A549 (cell line): ENCODE results near the gene SBF2. TPM values are rescaled to one million over a fixed set of nuclear protein-coding genes. Genes with fewer than 3 reads are reported as not detected.

Experiments
- ATAC-seq, 2 experiments: fragments of 200-7000 bp in 1 of 2; fragments of >200 bp in 1 of 2; cut with Nextera tagmentation in 1 of 2; cut with Tn5 transposase in 1 of 2; 3 replicates each; pipeline versions ENCODE4 v1.8.0 to v1.9.1; 2018 to 2020; ENCODE audit warnings: mild to moderate bottlenecking in 1 of 2, moderate library complexity in 1 of 2
- CTCF ChIA-PET: fragments of 300-600 bp; sonication (Branson Sonifier 250); formaldehyde crosslinking; extraction: SDS; loops from one replicate; lab custom pipeline; 2021; ENCODE audit warnings: antibody characterized with exemption, inconsistent platforms; lab: Yijun Ruan, JAX
- POLR2A ChIA-PET: fragments of 350-600 bp; formaldehyde crosslinking; extraction: SDS; loops from one replicate; lab custom pipeline; 2021; ENCODE audit warnings: antibody characterized with exemption, inconsistent platforms; lab: Yijun Ruan, JAX
- DNase-seq, 2 experiments: peaks; one replicate each; pipeline versions ENCODE4 v3.0.0 to v3.0.0-alpha.2; 2011 to 2016; ENCODE audit warnings: low read depth in 1 of 2, low spot score in 1 of 2
- FAIRE-seq: peaks from 2 replicates; lab custom pipeline; 2011; peaks lifted over from hg19 to GRCh38; lab: Jason Lieb, UNC
- H3K27ac ChIP-seq, 2 experiments: fragments of >200 bp; sonication (Bioruptor Twin); formaldehyde crosslinking; 3 replicates each; pipeline ENCODE4 v1.5.1; 2016 to 2017
- H3K4me1 ChIP-seq: fragments of >200 bp; sonication (Bioruptor Twin); formaldehyde crosslinking; 3 replicates; pipeline ENCODE4 v1.6.1; 2016
- H3K4me2 ChIP-seq: fragments of >200 bp; sonication (Bioruptor Twin); formaldehyde crosslinking; 3 replicates; pipeline ENCODE4 v1.6.1; 2016
- H3K4me3 ChIP-seq: fragments of >200 bp; sonication (Bioruptor Twin); formaldehyde crosslinking; 3 replicates; pipeline ENCODE4 v1.5.1; 2016
- H3K9me3 ChIP-seq: fragments of >200 bp; sonication (Bioruptor Twin); formaldehyde crosslinking; 3 replicates; pipeline ENCODE4 v1.6.1; 2016
- CEBPB ChIP-seq, 2 experiments: fragments of >200 bp in 1 of 2; sonication (Bioruptor Twin) in 1 of 2; formaldehyde crosslinking in 1 of 2; IDR thresholded peaks; 2 replicates each; pipeline ENCODE4 v1.6.1; 2012 to 2016
- CHD4 ChIP-seq: fragments of 200-600 bp; sonication (generic); IDR thresholded peaks from 2 replicates; pipeline ENCODE4 v1.6.1; 2016; ENCODE audit warnings: antibody characterized with exemption, mild to moderate bottlenecking, borderline replicate concordance
- FOSL2 ChIP-seq, 2 experiments: fragments of 450-650 bp in 1 of 2; fragments of >200 bp in 1 of 2; sonication (Bioruptor Twin) in 1 of 2; formaldehyde crosslinking; IDR thresholded peaks; 2 replicates each; pipeline versions ENCODE4 v1.5.0 to v1.6.1; 2016 to 2020; ENCODE audit warnings: mild to moderate bottlenecking in 1 of 2, moderate library complexity in 1 of 2
- HEYL ChIP-seq: fragments of 250-450 bp; sonication (Bioruptor Pico); IDR thresholded peaks from 2 replicates; pipeline ENCODE4 v1.8.0; 2021; ENCODE audit warnings: mild to moderate bottlenecking, moderate library complexity
- JUN ChIP-seq, 2 experiments: fragments of >200 bp; sonication (Bioruptor Twin); formaldehyde crosslinking; IDR thresholded peaks; 2 replicates in 1 of 2; 3 replicates in 1 of 2; pipeline ENCODE4 v1.6.1; 2016 to 2017
- KDM1A ChIP-seq: fragments of 200-600 bp; sonication (generic); IDR thresholded peaks from 2 replicates; pipeline ENCODE4 v1.6.1; 2016; ENCODE audit warnings: low read depth, mild to moderate bottlenecking
- MAFK ChIP-seq: fragments of 450-650 bp; IDR thresholded peaks from 2 replicates; pipeline ENCODE4 v1.6.1; 2014; ENCODE audit not compliant: partially characterized antibody
- POLR2A ChIP-seq: IDR thresholded peaks from 2 replicates; pipeline ENCODE4 v1.6.1; 2012; ENCODE audit warnings: mild to moderate bottlenecking, low read length
- RAD21 ChIP-seq, 2 experiments: fragments of >200 bp in 1 of 2; sonication (Bioruptor Twin) in 1 of 2; formaldehyde crosslinking in 1 of 2; IDR thresholded peaks in 1 of 2; conservative IDR thresholded peaks in 1 of 2; 2 replicates in 1 of 2; 3 replicates in 1 of 2; pipeline ENCODE4 v1.6.1; 2012 to 2018; ENCODE audit warnings: inconsistent platforms in 1 of 2
- RCOR1 ChIP-seq: fragments of 150-350 bp; IDR thresholded peaks from 2 replicates; pipeline ENCODE4 v1.6.1; 2014; ENCODE audit warnings: antibody characterized with exemption, low read length, low read depth
- RNF2 ChIP-seq: fragments of 200-600 bp; sonication (generic); IDR thresholded peaks from 2 replicates; pipeline ENCODE4 v1.6.1; 2016; ENCODE audit warnings: low read depth, mild to moderate bottlenecking, antibody characterized with exemption, moderate library complexity, borderline replicate concordance
- SMC3 ChIP-seq: fragments of >200 bp; sonication (Bioruptor Twin); formaldehyde crosslinking; IDR thresholded peaks from 3 replicates; pipeline ENCODE4 v1.6.1; 2018; ENCODE audit warnings: inconsistent platforms
- TFCP2L1 ChIP-seq: fragments of 250-450 bp; sonication (Bioruptor Pico); IDR thresholded peaks from 2 replicates; pipeline ENCODE4 v1.5.0; 2021; ENCODE audit warnings: mild to moderate bottlenecking
- WGBS: methylation state at CpG from one replicate; pipeline ENCODE4 v1.1.6; 2017; ENCODE audit errors: missing lambda C conversion rate; 5-methylcytosine and 5-hydroxymethylcytosine counted together
- polyA plus RNA-seq, 4 experiments: library from polyadenylated mRNA; depleted of rRNA in 3 of 4; stranded (reverse); fragments of >200 nt; fragmentation: RNase III in 1 of 4; extraction: RNeasy Plus Mini Kit Qiagen cat#74134 plus additional on column Dnase treatment in 1 of 4; gene quantifications; 2 replicates in 3 of 4; 3 replicates in 1 of 4; pipeline ENCODE4 v1.2.3, GENCODE V29; 2011 to 2017
- TF ChIP-seq, protein P1 (sequence below): IDR thresholded peaks from 2 replicates; pipeline ENCODE4 v1.6.1; 2012
- TF ChIP-seq, protein P2 (sequence below): fragments of 250-450 bp; sonication (Bioruptor Pico); IDR thresholded peaks from 2 replicates; pipeline ENCODE4 v1.5.0; 2021; ENCODE audit warnings: mild to moderate bottlenecking, moderate library complexity, borderline replicate concordance
- TF ChIP-seq, protein P3 (sequence below): fragments of >200 bp; sonication (Bioruptor Twin); formaldehyde crosslinking; IDR thresholded peaks from 3 replicates; pipeline ENCODE4 v1.6.1; 2016
- TF ChIP-seq, protein P4 (sequence below): fragments of 450-650 bp; IDR thresholded peaks from 2 replicates; pipeline ENCODE4 v1.6.1; 2014; ENCODE audit warnings: antibody characterized with exemption

SBF2 gene
- polyA plus RNA-seq, 2 of the 4 experiments (the other 2 are of a cell fraction) = 11.1 to 49.6 TPM

DNA sequence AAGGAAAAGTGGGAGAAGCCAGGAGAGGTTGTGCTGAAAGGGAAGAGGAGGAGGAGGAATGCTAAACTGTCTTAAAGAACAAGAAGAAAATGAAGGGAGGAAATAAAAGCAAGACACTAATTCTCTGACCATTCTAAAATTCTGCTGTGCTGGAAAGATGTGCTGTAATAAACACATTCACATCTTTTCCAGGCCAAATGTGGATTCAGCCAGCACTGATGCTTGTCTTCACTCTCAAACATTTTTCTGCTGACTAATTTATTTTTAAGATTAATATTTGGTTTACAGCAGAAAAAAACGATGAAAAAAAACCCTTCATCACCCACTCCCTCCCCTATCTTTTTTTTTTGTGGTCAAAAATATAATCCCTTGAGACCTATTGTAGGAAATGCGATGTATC is 406.5 kb downstream of the SBF2 start:
- DNase-seq = no peak
- TF ChIP-seq HEYL (CRISPR knock-in tag) (no peak), MAFK (peak; percentile 57)
- FAIRE-seq = no peak
- H3K27ac ChIP-seq = no peak overlapping the region
- no peak overlapping the region for H3K4me2 ChIP-seq
- WGBS = 62% methylated on average over 2 of the region's 2 CpGs
- CTCF ChIA-PET = no interaction called here
- H3K4me3 ChIP-seq = no peak overlapping the region
- ATAC-seq = no peak
- H3K9me3 ChIP-seq = no peaks in the 10 kb centered on the region
- no peaks in the 10 kb centered on the region; the same call in 2 of the 3 replicates for H3K4me1 ChIP-seq
- POLR2A ChIA-PET = no interaction called here

DNA sequence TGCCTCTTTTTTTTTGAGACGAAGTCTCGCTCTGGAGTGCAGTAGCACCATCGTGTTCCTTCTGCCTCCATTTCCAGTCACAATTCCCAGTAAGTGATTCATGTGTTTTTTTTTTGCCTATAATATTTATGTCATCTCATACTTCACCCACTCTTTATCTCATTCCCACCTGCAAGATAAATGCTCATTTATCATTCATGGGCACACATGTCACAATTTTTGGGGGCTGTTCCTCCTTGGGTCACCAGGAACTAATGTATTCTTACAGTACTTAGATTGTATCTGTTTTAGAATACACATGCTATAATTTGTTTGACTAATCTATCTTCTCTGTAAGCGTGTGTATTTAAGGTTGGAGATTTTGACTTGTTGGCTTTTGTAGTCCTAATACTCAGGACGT is 407.4 kb downstream of the SBF2 start:
- Histone ChIP-seq H3K4me3 (no peak overlapping the region), H3K27ac (no peak overlapping the region), H3K9me3 (no peaks in the 10 kb centered on the region), H3K4me2 (no peak overlapping the region), H3K4me1 (peaks cover 6% of the 10 kb centered on the region; the same call in 2 of the 3 replicates)
- TF ChIP-seq KDM1A = no peak
- TF ChIP-seq SMC3 = no peak
- TF ChIP-seq RNF2 = no peak
- no peak for TF ChIP-seq CEBPB (IDR thresholded peaks at IDR 0.05)
- CTCF ChIA-PET = interaction anchor here (0.6 kb wide), 1 partner anchor 96 kb away, joined by 3 read pairs; no protein-coding TSS in a partner anchor
- POLR2A ChIA-PET = no interaction called here
- ATAC-seq (no peak), FAIRE-seq (no peak), DNase-seq (no peak)
- 87% methylated on average over 5 of the region's 5 CpGs for WGBS

DNA sequence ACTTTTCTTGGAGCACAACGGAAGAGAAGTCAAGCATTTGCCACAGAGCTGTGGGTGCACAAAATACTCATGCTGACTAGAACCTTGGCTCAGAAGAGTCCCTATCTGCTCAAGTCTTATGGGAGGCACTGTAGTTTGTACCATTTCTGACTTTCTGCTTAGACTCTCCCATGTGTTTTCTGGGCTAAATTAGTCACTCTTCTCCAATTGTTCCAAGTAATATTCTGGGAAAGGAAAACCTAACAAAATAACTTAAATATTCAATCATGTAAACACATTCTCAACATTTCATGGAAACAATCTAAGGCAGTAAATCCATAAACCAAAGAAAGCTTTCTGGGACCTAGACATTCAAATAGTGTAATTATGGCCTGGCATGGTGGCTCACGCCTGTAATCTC is 409.4 kb downstream of the SBF2 start:
- 98% methylated on average over 2 of the region's 2 CpGs for WGBS
- H3K4me1 ChIP-seq = peaks cover 9% of the 10 kb centered on the region; the same call in 1 of the 3 replicates
- no peak overlapping the region for H3K4me2 ChIP-seq
- H3K4me3 ChIP-seq = no peak overlapping the region
- H3K9me3 ChIP-seq = no peaks in the 10 kb centered on the region
- FAIRE-seq (no peak), ATAC-seq (no peak)
- TF ChIP-seq, protein P1, sequence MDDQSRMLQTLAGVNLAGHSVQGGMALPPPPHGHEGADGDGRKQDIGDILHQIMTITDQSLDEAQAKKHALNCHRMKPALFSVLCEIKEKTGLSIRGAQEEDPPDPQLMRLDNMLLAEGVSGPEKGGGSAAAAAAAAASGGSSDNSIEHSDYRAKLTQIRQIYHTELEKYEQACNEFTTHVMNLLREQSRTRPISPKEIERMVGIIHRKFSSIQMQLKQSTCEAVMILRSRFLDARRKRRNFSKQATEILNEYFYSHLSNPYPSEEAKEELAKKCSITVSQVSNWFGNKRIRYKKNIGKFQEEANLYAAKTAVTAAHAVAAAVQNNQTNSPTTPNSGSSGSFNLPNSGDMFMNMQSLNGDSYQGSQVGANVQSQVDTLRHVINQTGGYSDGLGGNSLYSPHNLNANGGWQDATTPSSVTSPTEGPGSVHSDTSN = no peak
- no peak for TF ChIP-seq POLR2A
- TF ChIP-seq, protein P2, sequence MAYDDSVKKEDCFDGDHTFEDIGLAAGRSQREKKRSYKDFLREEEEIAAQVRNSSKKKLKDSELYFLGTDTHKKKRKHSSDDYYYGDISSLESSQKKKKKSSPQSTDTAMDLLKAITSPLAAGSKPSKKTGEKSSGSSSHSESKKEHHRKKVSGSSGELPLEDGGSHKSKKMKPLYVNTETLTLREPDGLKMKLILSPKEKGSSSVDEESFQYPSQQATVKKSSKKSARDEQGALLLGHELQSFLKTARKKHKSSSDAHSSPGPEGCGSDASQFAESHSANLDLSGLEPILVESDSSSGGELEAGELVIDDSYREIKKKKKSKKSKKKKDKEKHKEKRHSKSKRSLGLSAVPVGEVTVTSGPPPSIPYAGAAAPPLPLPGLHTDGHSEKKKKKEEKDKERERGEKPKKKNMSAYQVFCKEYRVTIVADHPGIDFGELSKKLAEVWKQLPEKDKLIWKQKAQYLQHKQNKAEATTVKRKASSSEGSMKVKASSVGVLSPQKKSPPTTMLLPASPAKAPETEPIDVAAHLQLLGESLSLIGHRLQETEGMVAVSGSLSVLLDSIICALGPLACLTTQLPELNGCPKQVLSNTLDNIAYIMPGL (CRISPR knock-in tag) = no peak
- TF ChIP-seq, all 56 proteins: peak for 0
- no peak for DNase-seq
- H3K27ac ChIP-seq = no peak overlapping the region
- CTCF ChIA-PET = interaction anchor here (0.9 kb wide), 1 partner anchor 22 kb away, joined by 3 read pairs; no protein-coding TSS in a partner anchor
- POLR2A ChIA-PET = no interaction called here

DNA sequence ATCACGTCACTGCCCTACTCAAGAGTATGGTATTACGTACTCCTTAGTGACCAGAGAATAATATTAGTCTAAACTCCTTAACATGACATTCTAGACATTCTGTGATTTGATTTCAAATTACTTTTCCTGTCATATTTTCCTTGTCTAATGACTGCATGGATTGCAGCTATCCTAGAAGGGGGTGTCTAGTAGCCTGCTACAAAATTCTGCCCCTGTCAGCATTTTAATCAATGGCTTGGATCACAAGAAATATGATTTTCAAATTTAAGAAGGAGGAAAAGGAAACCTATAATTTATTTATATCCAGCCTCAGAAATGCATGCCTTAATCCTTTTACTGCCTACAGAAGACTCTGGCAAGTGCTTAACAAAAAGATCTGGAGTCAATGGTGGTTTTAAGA is 413.4 kb downstream of the SBF2 start:
- H3K9me3 ChIP-seq = peaks cover 3% of the 10 kb centered on the region; the same call in 1 of the 3 replicates
- POLR2A ChIA-PET = no interaction called here
- peaks cover 9% of the 10 kb centered on the region; the same call in 1 of the 3 replicates for H3K4me1 ChIP-seq
- ATAC-seq (no peak), FAIRE-seq (no peak), DNase-seq (no peak)
- CTCF ChIA-PET = interaction anchor here (1.4 kb wide), 1 partner anchor 18 kb away, joined by 5 read pairs; no protein-coding TSS in a partner anchor
- TF ChIP-seq RCOR1 (no peak), RAD21 (conservative IDR thresholded peaks at IDR 0.05 in 1 of 2, IDR thresholded peaks at IDR 0.05 in 1 of 2) (no peak), CHD4 (no peak), JUN (IDR thresholded peaks at IDR 0.05) (no peak), TFCP2L1 (CRISPR knock-in tag) (no peak), MAFK (peak; percentile 89), FOSL2 (IDR thresholded peaks at IDR 0.05) (no peak), FOSL2 (CRISPR knock-in tag; IDR thresholded peaks at IDR 0.05) (no peak)
- TF ChIP-seq, protein P3, sequence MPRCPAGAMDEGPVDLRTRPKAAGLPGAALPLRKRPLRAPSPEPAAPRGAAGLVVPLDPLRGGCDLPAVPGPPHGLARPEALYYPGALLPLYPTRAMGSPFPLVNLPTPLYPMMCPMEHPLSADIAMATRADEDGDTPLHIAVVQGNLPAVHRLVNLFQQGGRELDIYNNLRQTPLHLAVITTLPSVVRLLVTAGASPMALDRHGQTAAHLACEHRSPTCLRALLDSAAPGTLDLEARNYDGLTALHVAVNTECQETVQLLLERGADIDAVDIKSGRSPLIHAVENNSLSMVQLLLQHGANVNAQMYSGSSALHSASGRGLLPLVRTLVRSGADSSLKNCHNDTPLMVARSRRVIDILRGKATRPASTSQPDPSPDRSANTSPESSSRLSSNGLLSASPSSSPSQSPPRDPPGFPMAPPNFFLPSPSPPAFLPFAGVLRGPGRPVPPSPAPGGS = no peak
- TF ChIP-seq, protein P4, sequence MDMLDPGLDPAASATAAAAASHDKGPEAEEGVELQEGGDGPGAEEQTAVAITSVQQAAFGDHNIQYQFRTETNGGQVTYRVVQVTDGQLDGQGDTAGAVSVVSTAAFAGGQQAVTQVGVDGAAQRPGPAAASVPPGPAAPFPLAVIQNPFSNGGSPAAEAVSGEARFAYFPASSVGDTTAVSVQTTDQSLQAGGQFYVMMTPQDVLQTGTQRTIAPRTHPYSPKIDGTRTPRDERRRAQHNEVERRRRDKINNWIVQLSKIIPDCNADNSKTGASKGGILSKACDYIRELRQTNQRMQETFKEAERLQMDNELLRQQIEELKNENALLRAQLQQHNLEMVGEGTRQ = no peak
- WGBS = 96% methylated on average over 2 of the region's 2 CpGs
- no peak overlapping the region for H3K27ac ChIP-seq
- H3K4me2 ChIP-seq = no peak overlapping the region
- H3K4me3 ChIP-seq = no peak overlapping the region
